NCI-H510A treated with DMSO at 0.1 percent for 48 hours (cell line): ENCODE results near the gene HOATZ.
A peak's percentile ranks its signal among the peaks of the same experiment; 100 is the strongest.

Experiments
- DNase-seq: peaks from one replicate; lab custom pipeline; 2025; lab: John Stamatoyannopoulos, UW

The HOATZ gene

GRCh38 chr11:111514216-111515031, at the start of gene HOATZ:
HOATZ (plus strand) TSS chr11:111514778; CDS start chr11:111514785, 7 bp downstream.
- DNase-seq, result peak; percentile 25

GRCh38 chr11:111465400-111465799, 49.2 kb upstream of the HOATZ start:
- no peak for DNase-seq

GRCh38 chr11:111466615-111467014, 48.0 kb upstream of the HOATZ start:
- no peak for DNase-seq

GRCh38 chr11:111469200-111469599, 45.4 kb upstream of the HOATZ start:
- DNase-seq, result no peak

GRCh38 chr11:111472228-111472627, 42.4 kb upstream of the HOATZ start:
- no peak for DNase-seq

- DNase-seq, result no peak
These were observed 40.1 kb upstream of the HOATZ start for GRCh38 chr11:111474432-111474831.

GRCh38 chr11:111476366-111476765, 38.2 kb upstream of the HOATZ start:
- DNase-seq, result no peak

GRCh38 chr11:111476956-111477355, 37.6 kb upstream of the HOATZ start:
- no peak for DNase-seq

GRCh38 chr11:111477898-111478297, 36.7 kb upstream of the HOATZ start:
- no peak for DNase-seq

GRCh38 chr11:111479666-111480065, 34.9 kb upstream of the HOATZ start:
- no peak for DNase-seq

GRCh38 chr11:111483431-111483830, 31.1 kb upstream of the HOATZ start:
- DNase-seq, result no peak

- DNase-seq, result no peak
These were observed 24.1 kb upstream of the HOATZ start for GRCh38 chr11:111490496-111490895.

GRCh38 chr11:111494040-111494439, 20.5 kb upstream of the HOATZ start:
- no peak for DNase-seq

- no peak for DNase-seq
These were observed 15.1 kb upstream of the HOATZ start for GRCh38 chr11:111499483-111499882.

- DNase-seq, result no peak
These were observed 14.1 kb upstream of the HOATZ start for GRCh38 chr11:111500481-111500880.

- no peak for DNase-seq
These were observed 12.0 kb upstream of the HOATZ start for GRCh38 chr11:111502611-111503010.

- no peak for DNase-seq
These were observed 4.3 kb upstream of the HOATZ start for GRCh38 chr11:111510311-111510710.

GRCh38 chr11:111512296-111513239, 2.0 kb upstream of the HOATZ start, which contains the start of gene BTG4:
BTG4 (minus strand) TSS chr11:111512386; CDS start chr11:111498776, 13,610 bp downstream.
- DNase-seq, result peak; percentile 27

- DNase-seq, result no peak
These were observed 1.4 kb upstream of the HOATZ start for GRCh38 chr11:111513240-111513605.

- DNase-seq, result no peak
These were observed 1.0 kb downstream of the HOATZ start for GRCh38 chr11:111515591-111515990.

- no peak for DNase-seq
These were observed 4.1 kb downstream of the HOATZ start for GRCh38 chr11:111518668-111519067.

- no peak for DNase-seq
These were observed 6.0 kb downstream of the HOATZ start for GRCh38 chr11:111520560-111520959.

- no peak for DNase-seq
These were observed 6.6 kb downstream of the HOATZ start for GRCh38 chr11:111521135-111521534.
